Upper lobe of left lung (tissue), 6 donors: ENCODE measurements around the gene IL12RB1. TPM values are rescaled to one million over a fixed set of nuclear protein-coding genes. Genes with fewer than 3 reads are reported as not detected.

ENCODE experiments used
- ATAC-seq, 2 donors: fragments of 200-7000 bp; cut with Tn5 transposase; one replicate each; pipeline ENCODE4 v1.9.1; 2022; ENCODE audit warnings: mild to moderate bottlenecking in 2 of 2, moderate library complexity in 2 of 2; ENCODE audit not compliant: low FRiP score in 2 of 2
- DNase-seq, 2 donors: peaks; one replicate each; pipeline ENCODE4 v3.0.0-alpha.2; 2019 to 2020
- H3K27ac ChIP-seq, 4 donors: fragments of 200-600 bp; sonication (generic); one replicate each; pipeline ENCODE4 v1.5.1; 2016 to 2019
- H3K27me3 ChIP-seq, 4 donors: fragments of 200-600 bp; sonication (generic); one replicate each; pipeline ENCODE4 v1.5.1; 2017 to 2019
- H3K36me3 ChIP-seq, 4 donors: fragments of 200-600 bp; sonication (generic); one replicate each; pipeline ENCODE4 v1.5.1; 2016 to 2019
- H3K4me1 ChIP-seq, 4 donors: fragments of 200-600 bp; sonication (generic); one replicate each; pipeline ENCODE4 v1.5.1; 2018 to 2019
- H3K4me3 ChIP-seq, 4 donors: fragments of 200-600 bp; sonication (generic); one replicate each; pipeline ENCODE4 v1.5.1; 2017 to 2019; ENCODE audit warnings: mild to moderate bottlenecking in 2 of 4, moderate library complexity in 1 of 4
- H3K9me3 ChIP-seq, 4 donors: fragments of 200-600 bp; sonication (generic); one replicate each; pipeline ENCODE4 v1.5.1; 2018 to 2019
- EP300 ChIP-seq, 4 donors: sonication (generic); formaldehyde crosslinking; IDR thresholded peaks; one replicate each; pipeline ENCODE4 v1.5.1; 2017; ENCODE audit warnings: antibody characterized with exemption in 4 of 4, control low read depth in 2 of 4
- POLR2A ChIP-seq, 4 donors: fragments of 450-650 bp; IDR thresholded peaks; one replicate each; pipeline ENCODE4 v1.5.1; 2016 to 2017; ENCODE audit warnings: antibody characterized with exemption in 4 of 4, mild to moderate bottlenecking in 2 of 4
- POLR2AphosphoS5 ChIP-seq, 2 donors: sonication (generic); formaldehyde crosslinking; IDR thresholded peaks; one replicate each; pipeline ENCODE4 v1.5.1; 2017; ENCODE audit warnings: antibody characterized with exemption in 2 of 2
- WGBS, 2 donors: methylation state at CpG; one replicate each; pipeline ENCODE4 v1.1.5; 2017 to 2018; 5-methylcytosine and 5-hydroxymethylcytosine counted together
- total RNA-seq, 6 donors: library from RNA; depleted of rRNA in 4 of 6; stranded (reverse); fragments of >200 nt in 4 of 6; gene quantifications; one replicate each; pipeline versions ENCODE4 v1.1.0 to v1.2.1, GENCODE V29; 2016 to 2021
- TF ChIP-seq, protein P1 (sequence below), 6 experiments: fragments of 450-650 bp in 4 of 6; fragments of 200-600 bp in 2 of 6; sonication (generic) in 2 of 6; IDR thresholded peaks; one replicate each; pipeline ENCODE4 v1.5.1; 2016 to 2019; ENCODE audit warnings: antibody characterized with exemption in 6 of 6
- donor health status: DM: no; HTN: no; CAD: no; lungs with moderate emphysema.
- donor health status: DM: no; HTN: yes; CAD: no; lungs with severe emphysema.

Gene IL12RB1
- total RNA-seq, 6 donors from 2014 or later = 2.6 to 13.2 (median 8.6) TPM

DNA sequence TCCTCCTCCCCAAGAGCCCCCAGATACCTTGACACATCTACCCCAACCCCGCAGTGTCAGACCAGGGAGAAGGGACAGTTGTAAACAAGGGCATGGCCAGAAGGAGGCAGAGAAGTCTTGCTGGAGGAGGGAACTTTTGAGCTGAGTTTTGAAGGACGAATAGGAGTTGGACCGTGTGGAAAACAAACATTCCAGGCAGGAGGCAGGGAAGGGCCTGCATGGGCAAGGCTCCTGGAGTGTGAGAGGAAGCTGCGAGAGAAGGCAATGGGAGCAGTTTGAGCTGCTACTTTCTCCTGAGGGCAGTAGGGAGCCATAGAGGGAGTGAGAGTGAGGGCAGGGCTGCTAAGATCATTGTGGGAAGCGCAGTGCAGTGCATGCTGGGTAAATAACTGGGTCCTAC lies 23.3 kb downstream of the IL12RB1 start:
- ATAC-seq (no peak), DNase-seq (no peak)
- Histone ChIP-seq H3K4me1 (peaks cover 3 to 4% (median 3%) of the 10 kb centered on the region in 4 donors), H3K36me3 (no peaks in the 10 kb centered on the region), H3K9me3 (no peaks in the 10 kb centered on the region), H3K27ac (no peak overlapping the region), H3K4me3 (no peak overlapping the region), H3K27me3 (no peaks in the 10 kb centered on the region)
- 83 to 84% methylated on average over 5 of the region's 5 CpGs for WGBS, 2 donors
- TF ChIP-seq, protein P1, sequence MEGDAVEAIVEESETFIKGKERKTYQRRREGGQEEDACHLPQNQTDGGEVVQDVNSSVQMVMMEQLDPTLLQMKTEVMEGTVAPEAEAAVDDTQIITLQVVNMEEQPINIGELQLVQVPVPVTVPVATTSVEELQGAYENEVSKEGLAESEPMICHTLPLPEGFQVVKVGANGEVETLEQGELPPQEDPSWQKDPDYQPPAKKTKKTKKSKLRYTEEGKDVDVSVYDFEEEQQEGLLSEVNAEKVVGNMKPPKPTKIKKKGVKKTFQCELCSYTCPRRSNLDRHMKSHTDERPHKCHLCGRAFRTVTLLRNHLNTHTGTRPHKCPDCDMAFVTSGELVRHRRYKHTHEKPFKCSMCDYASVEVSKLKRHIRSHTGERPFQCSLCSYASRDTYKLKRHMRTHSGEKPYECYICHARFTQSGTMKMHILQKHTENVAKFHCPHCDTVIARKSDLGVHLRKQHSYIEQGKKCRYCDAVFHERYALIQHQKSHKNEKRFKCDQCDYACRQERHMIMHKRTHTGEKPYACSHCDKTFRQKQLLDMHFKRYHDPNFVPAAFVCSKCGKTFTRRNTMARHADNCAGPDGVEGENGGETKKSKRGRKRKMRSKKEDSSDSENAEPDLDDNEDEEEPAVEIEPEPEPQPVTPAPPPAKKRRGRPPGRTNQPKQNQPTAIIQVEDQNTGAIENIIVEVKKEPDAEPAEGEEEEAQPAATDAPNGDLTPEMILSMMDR (IDR thresholded peaks at IDR 0.05) = no peak
- TF ChIP-seq EP300 (IDR thresholded peaks at IDR 0.05) = no peak
- TF ChIP-seq POLR2A (IDR thresholded peaks at IDR 0.05) = no peak
- no peak for TF ChIP-seq POLR2AphosphoS5 (IDR thresholded peaks at IDR 0.05)

DNA sequence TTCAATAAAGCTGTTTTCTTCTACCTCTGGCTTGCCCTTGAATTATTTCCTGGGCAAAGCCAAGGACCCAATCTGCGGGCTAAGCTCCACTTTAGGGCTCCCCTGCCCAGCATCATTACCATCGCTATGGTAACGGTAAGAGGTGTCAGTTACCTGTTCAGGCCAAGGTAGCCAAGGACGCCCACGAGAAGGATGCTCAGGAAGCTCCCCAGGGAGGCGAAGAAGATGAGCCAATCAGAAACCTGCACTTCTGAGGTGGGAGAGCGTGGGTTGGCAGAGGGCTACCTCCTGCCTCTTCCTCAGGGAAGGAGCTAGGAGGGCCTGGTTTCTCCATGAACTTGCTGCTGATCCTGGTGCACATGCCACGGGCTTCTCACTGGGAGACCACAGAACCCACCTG lies 24.7 kb downstream of the IL12RB1 start:
- WGBS, 2 donors = 63 to 65% methylated on average over 7 to 8 of the region's 8 CpGs
- ATAC-seq = no peak

DNA sequence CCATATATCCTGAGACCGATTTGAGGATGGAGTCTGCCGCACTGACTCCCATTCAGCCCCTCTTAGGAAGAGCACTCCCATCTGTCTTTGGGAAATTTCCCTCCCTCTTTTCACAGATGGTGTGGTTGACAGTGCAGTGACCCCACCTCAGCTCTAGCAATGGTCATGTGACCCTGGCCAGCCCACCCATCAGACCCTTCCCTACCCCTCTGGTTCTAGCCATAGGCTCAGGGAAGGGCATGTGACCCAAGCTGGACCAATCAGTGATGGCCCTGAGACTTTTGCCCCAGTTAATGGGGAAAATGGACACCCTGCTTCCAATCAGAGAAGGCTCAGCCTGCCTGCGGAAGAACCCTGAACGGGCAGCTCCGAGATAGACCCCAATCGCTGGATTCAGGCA lies 26.3 kb downstream of the IL12RB1 start:
- TF ChIP-seq, protein P1 (IDR thresholded peaks at IDR 0.05) = no peak
- TF ChIP-seq EP300 (IDR thresholded peaks at IDR 0.05) (no peak), POLR2AphosphoS5 (IDR thresholded peaks at IDR 0.05) (no peak), POLR2A (IDR thresholded peaks at IDR 0.05) (no peak)
- no peaks in the 10 kb centered on the region for H3K27me3 ChIP-seq
- peaks cover 16 to 21% (median 16%) of the 10 kb centered on the region in 4 donors for H3K4me1 ChIP-seq
- no peaks in the 10 kb centered on the region for H3K36me3 ChIP-seq
- H3K9me3 ChIP-seq = no peaks in the 10 kb centered on the region
- H3K4me3 ChIP-seq = no peak overlapping the region
- WGBS, 2 donors = 86 to 93% methylated on average over 5 to 6 of the region's 6 CpGs
- H3K27ac ChIP-seq = no peak overlapping the region
- DNase-seq = no peak
- ATAC-seq = no peak

More for the DNA sequence above, 24.7 kb downstream of the IL12RB1 start:
- Histone ChIP-seq H3K4me1 (peaks cover 13 to 18% (median 16%) of the 10 kb centered on the region in 4 donors), H3K36me3 (no peaks in the 10 kb centered on the region), H3K4me3 (no peak overlapping the region), H3K27me3 (no peaks in the 10 kb centered on the region), H3K27ac (no peak overlapping the region), H3K9me3 (no peaks in the 10 kb centered on the region)
- DNase-seq = no peak
- TF ChIP-seq POLR2AphosphoS5 (IDR thresholded peaks at IDR 0.05) (no peak), EP300 (IDR thresholded peaks at IDR 0.05) (no peak), POLR2A (IDR thresholded peaks at IDR 0.05) (no peak)
- TF ChIP-seq, protein P1 (IDR thresholded peaks at IDR 0.05) = no peak

DNA sequence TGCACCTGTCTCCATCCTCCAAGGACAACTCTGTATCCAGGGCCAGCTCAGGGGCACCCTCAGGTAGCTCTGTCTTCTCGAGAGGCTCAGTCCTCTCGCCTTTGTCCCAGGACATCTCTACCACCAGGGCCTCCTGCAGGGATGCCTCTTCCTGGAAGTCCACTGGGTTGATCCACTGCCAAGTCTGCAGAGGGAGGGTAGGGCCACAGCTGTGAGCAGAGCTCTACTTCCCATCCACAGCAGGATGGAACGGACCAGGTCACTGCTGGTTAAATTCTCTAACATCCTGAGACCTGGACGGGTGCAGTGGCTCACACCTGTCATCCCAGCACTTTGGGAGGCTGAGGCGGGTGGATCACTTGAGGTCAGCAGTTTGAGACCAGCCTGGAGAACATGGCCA lies 26.8 kb downstream of the IL12RB1 start:
- ATAC-seq (no peak), DNase-seq (no peak)
- H3K4me3 ChIP-seq = no peak overlapping the region
- TF ChIP-seq, protein P1 (IDR thresholded peaks at IDR 0.05) = no peak
- TF ChIP-seq POLR2A (IDR thresholded peaks at IDR 0.05) (no peak), EP300 (IDR thresholded peaks at IDR 0.05) (no peak), POLR2AphosphoS5 (IDR thresholded peaks at IDR 0.05) (no peak)
- H3K27ac ChIP-seq = no peak overlapping the region
- no peaks in the 10 kb centered on the region for H3K27me3 ChIP-seq
- H3K9me3 ChIP-seq = no peaks in the 10 kb centered on the region
- WGBS, 2 donors = 83 to 100% methylated on average over 4 to 5 of the region's 5 CpGs
- H3K4me1 ChIP-seq = peaks cover 16 to 21% (median 16%) of the 10 kb centered on the region in 4 donors
- no peaks in the 10 kb centered on the region for H3K36me3 ChIP-seq

DNA sequence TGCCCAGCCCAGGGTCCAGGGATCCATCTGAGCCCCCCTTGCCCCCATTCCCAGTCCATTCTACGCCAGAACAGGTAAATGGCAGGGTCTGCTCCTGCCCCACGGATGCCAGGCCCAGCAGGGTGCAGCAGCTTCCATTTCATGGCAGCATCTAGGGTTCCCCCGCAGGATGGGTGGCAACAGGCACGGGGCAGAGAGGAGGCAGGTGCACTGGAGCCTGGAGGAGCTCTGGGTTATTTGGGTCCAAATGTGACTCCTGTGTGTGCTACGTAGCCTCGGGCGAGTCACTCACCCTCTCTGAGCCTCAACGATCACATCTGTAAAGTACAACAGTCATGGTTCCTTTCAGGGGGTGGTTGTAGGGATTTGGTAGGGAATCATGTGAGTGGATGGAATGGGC lies 27.4 kb downstream of the IL12RB1 start:
- no peak overlapping the region for H3K27ac ChIP-seq
- ATAC-seq = no peak
- H3K4me1 ChIP-seq = peaks cover 16 to 21% (median 16%) of the 10 kb centered on the region in 4 donors
- no peaks in the 10 kb centered on the region for H3K27me3 ChIP-seq
- TF ChIP-seq EP300 (IDR thresholded peaks at IDR 0.05) (no peak), POLR2A (IDR thresholded peaks at IDR 0.05) (no peak), POLR2AphosphoS5 (IDR thresholded peaks at IDR 0.05) (no peak)
- TF ChIP-seq, protein P1 (IDR thresholded peaks at IDR 0.05) = no peak
- WGBS, 2 donors = 71 to 94% methylated on average over 4 to 8 of the region's 8 CpGs
- H3K36me3 ChIP-seq = no peaks in the 10 kb centered on the region
- no peak overlapping the region for H3K4me3 ChIP-seq
- H3K9me3 ChIP-seq = no peaks in the 10 kb centered on the region
- DNase-seq = no peak
